H1 (cell line): ENCODE results near the gene PA2G4. TPM values are rescaled to one million over a fixed set of nuclear protein-coding genes. Genes with fewer than 3 reads are reported as not detected.

Experiments used
- CTCF ChIA-PET: fragments of 300-600 bp; sonication (Branson Sonifier 250); formaldehyde crosslinking; loops from one replicate; lab custom pipeline; 2021; ENCODE audit not compliant: partially characterized antibody; lab: Charles Lee
- POLR2A ChIA-PET: fragments of 300-600 bp; sonication (Branson Sonifier 250); formaldehyde crosslinking; loops from one replicate; lab custom pipeline; 2021; ENCODE audit warnings: inconsistent platforms; ENCODE audit not compliant: partially characterized antibody; lab: Charles Lee
- DNase-seq, 2 experiments: peaks; one replicate each; pipeline versions ENCODE4 v3.0.0 to v3.0.0-alpha.2; 2010 to 2022; ENCODE audit warnings: low spot score in 2 of 2, low read depth in 1 of 2, mixed read lengths in 1 of 2
- FAIRE-seq: peaks from 2 replicates; lab custom pipeline; 2011; peaks lifted over from hg19 to GRCh38; lab: Jason Lieb, UNC
- H2AFZ ChIP-seq: 2 replicates; pipeline ENCODE4 v1.8.1; 2012; ENCODE audit warnings: low read length, inconsistent platforms
- H2AK5ac ChIP-seq: 2 replicates; pipeline ENCODE4 v1.6.1; 2013; ENCODE audit warnings: low read depth, low read length
- H2BK120ac ChIP-seq: replicated peaks from 2 replicates; pipeline ENCODE3; 2013; ENCODE audit warnings: low read depth, low read length, inconsistent platforms
- H2BK12ac ChIP-seq: 2 replicates; pipeline ENCODE4 v1.6.1; 2013; ENCODE audit warnings: low read depth, low read length
- H2BK15ac ChIP-seq: 2 replicates; pipeline ENCODE4 v1.6.1; 2013; ENCODE audit warnings: low read length
- H2BK20ac ChIP-seq: 2 replicates; pipeline ENCODE4 v1.6.1; 2013; ENCODE audit warnings: low read length
- H2BK5ac ChIP-seq: 2 replicates; pipeline ENCODE4 v1.6.1; 2013; ENCODE audit warnings: low read depth, low read length
- H3K14ac ChIP-seq: 2 replicates; pipeline ENCODE4 v1.6.1; 2013; ENCODE audit warnings: inconsistent platforms; ENCODE audit not compliant: insufficient read length
- H3K18ac ChIP-seq: 2 replicates; pipeline ENCODE4 v1.6.1; 2013; ENCODE audit warnings: low read length; ENCODE audit errors: extremely low read depth
- H3K23ac ChIP-seq: 2 replicates; pipeline ENCODE4 v1.6.1; 2013; ENCODE audit warnings: inconsistent platforms; ENCODE audit not compliant: insufficient read length
- H3K23me2 ChIP-seq: 2 replicates; pipeline ENCODE4 v1.6.1; 2013; ENCODE audit warnings: low read depth, low read length
- H3K27ac ChIP-seq: 2 replicates; pipeline ENCODE4 v1.6.1; 2011; ENCODE audit warnings: low read depth, low read length, inconsistent platforms
- H3K27me3 ChIP-seq, 4 experiments: replicated peaks in 1 of 4; 1 replicate in 1 of 4; 2 replicates in 3 of 4; pipeline versions ENCODE4 v1.6.1 to v1.8.1; 2011 to 2013; ENCODE audit warnings: low read length in 3 of 4, mild to moderate bottlenecking in 3 of 4, inconsistent platforms in 2 of 4, mixed read lengths in 2 of 4, moderate library complexity in 1 of 4; ENCODE audit not compliant: control insufficient read depth in 3 of 4, insufficient read depth in 3 of 4; ENCODE audit errors: extremely low read depth in 1 of 4
- H3K36me3 ChIP-seq, 4 experiments: 2 replicates each; pipeline versions ENCODE4 v1.6.1 to v1.8.1; 2011 to 2013; ENCODE audit warnings: mild to moderate bottlenecking in 4 of 4, low read length in 3 of 4, moderate library complexity in 2 of 4, control low read depth in 1 of 4, inconsistent platforms in 1 of 4; ENCODE audit not compliant: insufficient read depth in 4 of 4, control insufficient read depth in 2 of 4
- H3K4ac ChIP-seq: replicated peaks from 2 replicates; pipeline ENCODE3; 2013; ENCODE audit warnings: low read length, low read depth, mixed read lengths, inconsistent platforms; ENCODE audit not compliant: insufficient read length
- H3K4me1 ChIP-seq, 4 experiments: replicated peaks in 1 of 4; 1 replicate in 1 of 4; 2 replicates in 3 of 4; pipeline versions ENCODE4 v1.6.1 to v1.8.1; 2011 to 2013; ENCODE audit warnings: low read length in 3 of 4, inconsistent platforms in 2 of 4, mixed read lengths in 1 of 4; ENCODE audit not compliant: insufficient read depth in 4 of 4, control insufficient read depth in 3 of 4
- H3K4me2 ChIP-seq, 2 experiments: 2 replicates each; pipeline versions ENCODE4 v1.6.1 to v1.8.1; 2011 to 2013; ENCODE audit warnings: low read depth in 2 of 2, low read length in 2 of 2, control low read depth in 1 of 2, inconsistent platforms in 1 of 2, mild to moderate bottlenecking in 1 of 2; ENCODE audit not compliant: insufficient read depth in 1 of 2
- H3K4me3 ChIP-seq, 4 experiments: fragments of 200-600, 300-600 bp in 1 of 4; sonication (generic), shearing (Covaris generic), sonication (Bioruptor Twin) in 1 of 4; 2 replicates each; pipeline versions ENCODE4 v1.5.1 to v1.8.1; 2011 to 2016; ENCODE audit warnings: low read length in 4 of 4, low read depth in 3 of 4, control low read depth in 2 of 4, inconsistent platforms in 2 of 4, mild to moderate bottlenecking in 2 of 4, mixed read lengths in 1 of 4, moderate library complexity in 1 of 4; ENCODE audit not compliant: insufficient read depth in 2 of 4; ENCODE audit errors: extremely low read depth in 1 of 4
- H3K56ac ChIP-seq: replicated peaks from 2 replicates; pipeline ENCODE3; 2013; ENCODE audit warnings: low read depth, mild to moderate bottlenecking, mixed read lengths, low read length, inconsistent platforms; ENCODE audit not compliant: insufficient read length
- H3K79me1 ChIP-seq: 2 replicates; pipeline ENCODE4 v1.6.1; 2013; ENCODE audit warnings: low read depth, low read length, control low read depth
- H3K79me2 ChIP-seq, 2 experiments: 2 replicates each; pipeline versions ENCODE4 v1.6.1 to v1.8.1; 2012 to 2013; ENCODE audit warnings: low read length in 2 of 2, mild to moderate bottlenecking in 2 of 2, inconsistent platforms in 1 of 2; ENCODE audit not compliant: insufficient read depth in 2 of 2, control insufficient read depth in 1 of 2
- H3K9ac ChIP-seq, 4 experiments: replicated peaks in 1 of 4; 1 replicate in 1 of 4; 2 replicates in 3 of 4; pipeline versions ENCODE4 v1.6.1 to v1.8.1; 2011 to 2013; ENCODE audit warnings: low read depth in 3 of 4, low read length in 3 of 4, control low read depth in 2 of 4, mild to moderate bottlenecking in 2 of 4, moderate library complexity in 2 of 4, inconsistent platforms in 1 of 4; ENCODE audit errors: extremely low read depth in 1 of 4
- H3K9me3 ChIP-seq, 2 experiments: 2 replicates each; pipeline versions ENCODE4 v1.6.1 to v1.8.1; 2012 to 2013; ENCODE audit warnings: mild to moderate bottlenecking in 2 of 2, moderate library complexity in 2 of 2, control low read depth in 1 of 2, inconsistent platforms in 1 of 2, low read depth in 1 of 2, low read length in 1 of 2, mixed read lengths in 1 of 2; ENCODE audit not compliant: insufficient read depth in 2 of 2
- H4K20me1 ChIP-seq, 2 experiments: replicated peaks in 1 of 2; 2 replicates each; pipeline versions ENCODE3 to v1.8.1; 2011 to 2013; ENCODE audit warnings: inconsistent platforms in 2 of 2, low read length in 2 of 2, mild to moderate bottlenecking in 1 of 2; ENCODE audit not compliant: insufficient read depth in 2 of 2, control insufficient read depth in 1 of 2
- H4K5ac ChIP-seq: 2 replicates; pipeline ENCODE4 v1.6.1; 2013; ENCODE audit warnings: low read length, low read depth, mixed read lengths, inconsistent platforms; ENCODE audit not compliant: insufficient read length
- H4K8ac ChIP-seq: 2 replicates; pipeline ENCODE4 v1.8.0; 2013; ENCODE audit warnings: mild to moderate bottlenecking, moderate library complexity, low read length, inconsistent platforms; ENCODE audit not compliant: insufficient read depth; ENCODE audit errors: extremely low read depth
- H4K91ac ChIP-seq: replicated peaks from 2 replicates; pipeline ENCODE3; 2013; ENCODE audit warnings: low read length, mixed read lengths, inconsistent platforms; ENCODE audit not compliant: insufficient read length
- GABPA ChIP-seq: IDR thresholded peaks from 2 replicates; pipeline ENCODE4 v1.6.1; 2011; ENCODE audit warnings: mild to moderate bottlenecking, low read length, moderate library complexity, borderline replicate concordance; ENCODE audit not compliant: insufficient read depth
- MAFK ChIP-seq: IDR thresholded peaks from 2 replicates; pipeline ENCODE4 v1.6.1; 2012; ENCODE audit warnings: low read depth, mild to moderate bottlenecking, improper control_type of control experiment, low read length
- WGBS, 2 experiments: shearing (Covaris generic) in 1 of 2; methylation state at CpG; one replicate each; pipeline versions ENCODE4 v1.1.6 to v1.1.7; 2013 to 2015; ENCODE audit warnings: low lambda C conversion rate in 2 of 2, mixed read lengths in 2 of 2, inconsistent platforms in 1 of 2, low coverage in 1 of 2, missing lambda C conversion rate in 1 of 2; ENCODE audit not compliant: insufficient replicate concordance in 2 of 2, insufficient coverage in 1 of 2, insufficient read length in 1 of 2; ENCODE audit errors: extremely low coverage in 1 of 2, missing lambda C conversion rate in 1 of 2; 5-methylcytosine and 5-hydroxymethylcytosine counted together
- polyA plus RNA-seq, 7 experiments: library from polyadenylated mRNA; depleted of rRNA in 3 of 7; stranded (reverse) in 5 of 7; unstranded in 2 of 7; fragments of >200 nt in 5 of 7; fragments of 200-250 nt in 2 of 7; gene quantifications; 1 replicate in 5 of 7; 2 replicates in 1 of 7; 4 replicates in 1 of 7; pipeline versions ENCODE4 v1.2.1 to v1.2.3, GENCODE V29; 2011 to 2013; ENCODE audit warnings: missing spikeins in 2 of 7, mixed read lengths in 2 of 7
- total RNA-seq: library from RNA; stranded (reverse); fragmentation: NEBNext Ultra II Directional; extraction: Animal tissue kit (Norgen Biotek cat#: 25700); gene quantifications from 2 replicates; pipeline ENCODE4 v1.2.1, GENCODE V29; 2021

The PA2G4 gene
- total and polyA plus RNA-seq, 2 of the 8 experiments (the other 6 are each of a cell fraction or from before 2014, with no cell fraction given) = 159 to 242 TPM

DNA sequence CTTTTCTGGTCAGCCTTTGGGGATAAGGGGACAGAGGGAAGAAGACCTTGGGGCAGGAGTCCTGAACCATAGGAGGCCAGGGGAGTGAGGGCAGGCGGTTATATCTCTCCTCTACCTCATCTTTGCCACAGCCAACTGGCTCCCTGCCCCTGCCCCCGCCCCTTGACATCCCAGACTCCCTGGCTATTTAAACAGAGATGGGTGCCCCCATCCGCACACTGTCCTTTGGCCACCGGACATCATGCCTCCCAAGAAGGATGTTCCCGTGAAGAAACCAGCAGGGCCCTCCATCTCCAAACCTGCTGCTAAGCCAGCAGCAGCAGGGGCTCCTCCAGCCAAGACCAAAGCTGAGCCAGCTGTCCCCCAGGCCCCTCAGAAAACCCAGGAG is 49.3 kb downstream of the PA2G4 start:
- no peaks in the 10 kb centered on the region; a peak in 1 of 7 replicates for H3K27me3 ChIP-seq
- H3K36me3 ChIP-seq = peaks cover 3 to 13% (median 4%) of the 10 kb centered on the region in 4 experiments; a peak in 6 of 8 replicates
- H3K4me1 ChIP-seq = peaks cover 6 to 14% (median 9%) of the 10 kb centered on the region in 4 experiments; a peak in 6 of 7 replicates
- H2BK20ac ChIP-seq = no peak overlapping the region
- CTCF ChIA-PET = interaction anchor here (1.7 kb wide), 1 partner anchor 9 kb away, joined by 4 read pairs; no protein-coding TSS in a partner anchor
- POLR2A ChIA-PET = interaction anchor here (1.4 to 15.6 kb wide), 4 partner anchors 10 to 108 kb away, joined by 3 to 656 read pairs (median 14); partner anchors contain the start of genes RNF41 and SMARCC2
- H3K23me2 ChIP-seq = peaks cover 13% of the 10 kb centered on the region
- H3K18ac ChIP-seq = no peak overlapping the region
- no peaks in the 10 kb centered on the region for H3K9me3 ChIP-seq
- no peak overlapping the region for H2BK15ac ChIP-seq
- H4K91ac ChIP-seq = no peak overlapping the region
- H3K56ac ChIP-seq = no peak overlapping the region
- no peak overlapping the region for H3K4ac ChIP-seq
- H2AFZ ChIP-seq = no peak overlapping the region
- H2BK120ac ChIP-seq = no peak overlapping the region
- H4K5ac ChIP-seq = no peak overlapping the region
- H3K27ac ChIP-seq = no peak overlapping the region
- FAIRE-seq (no peak), DNase-seq (no peak)
- H3K4me2 ChIP-seq = peak overlapping the region; percentile 67 to 70; a peak in 3 of 4 replicates
- H2AK5ac ChIP-seq = no peak overlapping the region
- H2BK5ac ChIP-seq = no peak overlapping the region
- 95% methylated on average over 5 of the region's 5 CpGs; no CpG with 5 or more reads in 1 of the 2 experiments for WGBS, 2 experiments
- no peak overlapping the region for H2BK12ac ChIP-seq
- no peaks in the 10 kb centered on the region for H4K20me1 ChIP-seq
- no peak overlapping the region for H4K8ac ChIP-seq
- TF ChIP-seq GABPA (no peak), MAFK (no peak)
- H3K14ac ChIP-seq = no peak overlapping the region
- H3K9ac ChIP-seq = no peak overlapping the region
- H3K79me1 ChIP-seq = 0 out of 2 replicates have a peak, but pooled peaks cover 2% of the 10 kb centered on the region
- peaks cover under 1 to 11% of the 10 kb centered on the region in 2 experiments for H3K79me2 ChIP-seq
- peak overlapping the region in 1 of 4 experiments; percentile 83; a peak in 2 of 8 replicates for H3K4me3 ChIP-seq
- H3K23ac ChIP-seq = no peak overlapping the region
